Ramos (cell line): ENCODE measurements around the gene HTR3E.
"Not testable (repeated sequence)": the region's sequence is repeated elsewhere in the genome, so short reads cannot be mapped to it uniquely, and the experiment has no call there.

Source experiments
- in situ Hi-C: fragments of 300-500 bp; cut with MboI; formaldehyde crosslinking; loops from one replicate; pipeline ENCODE4 v1.14.3; 2022; ENCODE audit warnings: low sequenced_read_pairs; ENCODE audit not compliant: unreplicated experiment

Gene HTR3E

GRCh38 chr3:184099806-184100686 lies 3.2 kb downstream of the HTR3E start:
- in situ Hi-C loops, result no loop called here

- in situ Hi-C loops, result no loop called here
Observed at GRCh38 chr3:184110316-184110725, 13.5 kb downstream of the HTR3E start.

DNA sequence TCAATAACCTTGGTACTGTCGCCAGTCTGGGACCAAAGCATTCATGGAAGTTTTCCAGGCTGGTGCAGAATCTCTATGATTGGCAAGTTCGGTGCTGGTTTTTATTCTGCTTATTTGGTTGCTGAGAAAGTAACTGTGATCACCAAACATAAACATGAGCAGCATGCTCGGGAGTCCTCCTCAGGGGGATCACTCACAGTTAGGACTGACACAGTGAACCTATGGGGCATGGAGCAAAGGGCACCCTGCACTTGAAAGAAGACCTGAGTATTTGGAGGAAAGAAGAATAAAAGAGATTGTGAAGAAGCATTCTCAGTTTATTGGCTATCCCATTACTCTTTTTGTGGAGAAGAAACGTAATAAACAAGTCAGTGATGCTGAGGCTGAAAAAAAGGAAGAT lies 19.2 kb downstream of the HTR3E start:
- in situ Hi-C loops, result no loop called here

DNA sequence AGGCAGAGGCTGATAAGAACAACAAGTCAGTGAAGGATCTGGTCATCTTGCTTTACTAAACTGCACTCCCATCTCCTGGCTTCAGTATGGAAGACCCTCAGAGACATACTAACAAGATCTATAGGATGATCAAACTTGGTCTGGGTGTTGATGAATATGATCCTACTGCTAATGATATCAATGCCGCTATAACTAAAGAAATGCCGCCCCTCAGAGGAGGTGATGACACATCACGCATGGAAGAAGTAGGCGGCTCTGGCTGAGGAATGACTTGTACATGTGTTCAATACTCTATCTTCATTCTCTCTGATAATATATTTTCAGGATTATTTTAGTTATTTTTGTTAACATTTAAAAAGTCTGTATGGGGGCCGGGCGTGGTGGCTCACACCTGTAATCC lies 20.8 kb downstream of the HTR3E start:
- in situ Hi-C loops, result no loop called here

GRCh38 chr3:184121031-184121430 lies 24.2 kb downstream of the HTR3E start:
- in situ Hi-C loops, result not testable (repeated sequence)

GRCh38 chr3:184126006-184126405 lies 29.1 kb downstream of the HTR3E start:
- in situ Hi-C loops, result no loop called here

DNA sequence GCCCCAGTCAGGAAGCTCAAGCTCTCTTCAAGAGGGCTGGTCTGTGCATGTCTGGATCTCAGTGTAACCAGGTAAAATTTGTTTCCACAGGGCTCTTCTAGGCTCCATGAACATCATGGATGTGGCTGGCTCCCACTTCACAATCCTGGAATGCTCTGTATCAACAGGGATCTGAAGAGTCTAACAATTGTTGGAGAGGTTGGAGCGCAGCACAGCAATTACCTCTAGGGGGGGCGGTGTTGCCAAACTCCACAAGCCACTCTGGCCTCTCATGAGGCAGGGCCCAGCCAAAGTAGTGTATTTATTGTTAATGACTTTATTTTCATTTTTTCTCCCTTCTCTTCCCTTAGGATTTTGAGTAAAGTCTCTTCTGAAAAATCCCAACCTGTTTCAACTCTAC lies 32.1 kb downstream of the HTR3E start:
- in situ Hi-C loops, result no loop called here

DNA sequence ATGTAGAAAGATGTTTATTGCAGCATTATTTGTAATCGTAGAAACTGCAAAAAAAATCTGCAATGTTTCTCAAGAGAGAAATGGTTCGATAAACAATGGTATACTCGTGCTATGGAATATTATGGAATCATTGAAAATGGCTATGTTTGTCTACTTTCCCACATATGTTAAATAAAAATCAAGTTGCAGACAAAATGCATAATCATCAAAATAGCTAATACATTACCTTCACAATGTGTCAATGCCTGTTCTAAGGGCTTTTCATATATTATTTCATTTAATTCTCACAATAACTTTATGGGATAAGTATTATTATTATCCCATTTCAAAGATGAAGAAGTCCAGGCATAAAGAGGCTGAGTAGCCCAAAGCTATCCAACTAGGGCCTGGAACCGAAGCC lies 36.1 kb downstream of the HTR3E start:
- in situ Hi-C loops, result no loop called here

GRCh38 chr3:184133840-184134745 lies 37.2 kb downstream of the HTR3E start:
- in situ Hi-C loops, result no loop called here

DNA sequence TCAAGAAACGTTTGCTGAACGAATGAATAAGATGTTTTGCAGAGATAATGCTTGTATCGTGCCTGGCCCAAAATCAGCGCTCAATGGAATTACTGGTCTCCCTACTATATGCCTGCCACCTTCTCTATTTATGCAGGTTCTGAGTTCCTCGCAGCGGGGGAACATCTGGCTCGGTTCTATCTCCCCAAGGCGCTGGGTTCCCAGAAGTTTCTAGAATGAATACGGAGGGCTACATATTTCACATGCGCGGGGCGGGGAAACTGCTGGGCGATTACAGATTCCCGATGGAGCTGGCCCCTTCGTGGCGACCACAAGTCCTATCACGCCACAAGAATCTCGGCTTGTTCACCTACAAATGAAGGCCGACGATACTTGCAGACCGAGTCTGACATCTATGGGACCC lies 37.9 kb downstream of the HTR3E start:
- in situ Hi-C loops, result no loop called here

DNA sequence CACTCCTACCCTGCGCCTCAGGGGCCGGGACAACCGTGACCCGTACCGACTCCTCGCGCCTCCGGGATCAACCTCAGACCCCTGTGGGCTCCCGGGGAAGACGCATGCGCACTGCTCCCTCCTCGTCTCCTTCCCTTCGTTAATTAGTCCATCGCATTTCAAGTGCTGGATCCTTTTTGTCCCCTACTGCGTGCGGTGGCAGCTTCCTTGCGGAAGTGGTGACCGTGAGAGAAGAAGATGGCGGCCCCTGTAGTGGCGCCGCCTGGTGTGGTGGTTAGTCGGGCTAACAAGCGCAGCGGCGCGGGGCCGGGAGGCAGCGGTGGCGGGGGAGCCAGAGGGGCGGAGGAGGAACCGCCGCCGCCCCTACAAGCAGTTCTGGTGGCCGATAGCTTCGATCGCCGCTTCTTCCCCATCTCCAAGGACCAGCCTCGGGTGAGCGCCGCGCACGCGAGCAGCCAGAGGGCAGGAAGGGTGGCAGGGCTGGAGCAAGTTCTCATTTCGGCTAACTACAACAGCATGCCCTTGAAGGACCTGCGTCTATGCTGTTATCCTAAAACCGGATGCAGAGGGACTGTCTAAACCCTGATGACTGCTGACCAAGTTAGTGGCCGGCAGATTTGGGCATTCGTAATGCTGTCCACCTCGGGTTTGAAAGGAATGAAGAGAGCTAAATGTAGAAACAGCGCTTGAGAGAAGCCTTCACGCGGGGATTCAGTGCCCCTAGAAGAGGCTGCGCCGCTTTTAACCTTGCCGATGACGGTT lies 38.5 kb downstream of the HTR3E start, which contains the start of gene EIF2B5:
Gene EIF2B5 (plus strand): TSS at position 210 of the 762 bp plus-strand sequence. CDS start 28 bp downstream, at position 238.
- in situ Hi-C loops, result no loop called here

GRCh38 chr3:184135911-184136260 lies 39.0 kb downstream of the HTR3E start:
- in situ Hi-C loops, result no loop called here

GRCh38 chr3:184140436-184140835 lies 43.6 kb downstream of the HTR3E start:
- in situ Hi-C loops, result no loop called here

DNA sequence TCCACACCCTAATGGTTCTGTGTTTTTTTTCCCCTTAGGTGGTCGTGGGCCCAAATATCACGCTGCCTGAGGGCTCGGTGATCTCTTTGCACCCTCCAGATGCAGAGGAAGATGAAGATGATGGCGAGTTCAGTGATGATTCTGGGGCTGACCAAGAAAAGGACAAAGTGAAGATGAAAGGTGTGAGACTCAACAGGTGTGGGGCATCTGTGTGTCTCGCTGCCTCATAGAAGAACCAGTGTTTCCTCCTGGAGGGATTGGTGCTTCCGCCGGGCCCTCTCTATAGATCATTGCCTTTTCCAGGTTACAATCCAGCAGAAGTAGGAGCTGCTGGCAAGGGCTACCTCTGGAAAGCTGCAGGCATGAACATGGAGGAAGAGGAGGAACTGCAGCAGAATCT lies 45.3 kb downstream of the HTR3E start:
- in situ Hi-C loops, result no loop called here

DNA sequence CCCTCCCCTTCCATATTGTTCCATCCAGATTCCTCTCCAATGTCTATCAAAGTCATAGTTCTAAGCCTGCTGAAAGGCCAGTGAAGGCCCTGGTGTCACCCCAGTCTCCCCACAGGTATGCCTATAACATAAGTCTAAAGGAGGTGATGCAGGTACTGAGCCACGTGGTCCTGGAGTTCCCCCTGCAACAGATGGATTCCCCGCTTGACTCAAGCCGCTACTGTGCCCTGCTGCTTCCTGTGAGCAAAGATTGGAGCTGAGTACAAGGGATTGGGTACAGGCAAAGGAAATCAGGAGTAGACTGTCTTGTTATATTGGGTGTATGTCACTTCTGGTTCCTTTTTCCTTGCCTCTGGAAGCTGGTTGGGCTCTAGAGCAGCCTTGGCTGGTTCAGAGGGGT lies 46.5 kb downstream of the HTR3E start:
- in situ Hi-C loops, result no loop called here

DNA sequence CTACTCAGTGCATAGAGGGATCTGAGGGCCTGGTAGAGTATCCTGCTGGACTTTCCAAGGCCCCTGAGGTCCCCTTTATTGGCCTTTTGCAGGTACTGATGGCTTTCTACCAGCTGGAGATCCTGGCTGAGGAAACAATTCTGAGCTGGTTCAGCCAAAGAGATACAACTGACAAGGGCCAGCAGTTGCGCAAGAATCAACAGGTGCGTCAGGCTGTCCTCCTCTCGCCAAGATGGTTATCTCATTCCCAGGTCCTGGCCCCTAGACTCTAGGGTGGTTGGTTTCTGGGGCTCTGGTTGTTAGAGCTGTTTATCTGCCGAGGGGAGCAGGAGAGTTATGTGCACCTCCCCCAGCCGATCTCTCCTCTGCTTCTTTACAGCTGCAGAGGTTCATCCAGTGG lies 47.6 kb downstream of the HTR3E start:
- in situ Hi-C loops, result no loop called here

- in situ Hi-C loops, result no loop called here
Observed at GRCh38 chr3:184145111-184145524, 48.3 kb downstream of the HTR3E start.

DNA sequence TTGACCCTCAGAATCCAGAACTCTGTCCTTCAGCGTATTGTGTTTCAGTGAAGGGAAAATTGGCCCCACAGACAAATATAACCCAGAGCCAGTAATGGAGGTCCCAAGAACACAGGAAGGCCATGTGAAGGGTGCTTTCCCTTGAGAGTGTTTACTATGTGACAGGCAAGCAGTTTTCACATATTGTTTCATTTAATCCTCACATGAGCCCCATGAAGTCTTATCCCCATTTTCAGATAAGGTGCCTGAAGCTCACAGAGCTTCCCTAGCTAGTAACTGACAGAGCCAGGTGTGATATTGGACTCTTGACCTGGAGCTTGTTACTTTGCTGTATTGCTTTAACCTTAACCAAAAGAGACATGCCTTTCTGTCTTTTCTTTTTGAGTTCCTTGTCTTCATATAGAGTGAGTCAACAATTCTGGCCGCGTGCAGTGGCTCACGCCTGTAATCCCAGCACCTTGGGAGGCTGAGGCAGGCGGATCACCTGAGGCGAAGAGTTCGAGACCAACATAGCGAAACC lies 48.9 kb downstream of the HTR3E start:
- in situ Hi-C loops, result no loop called here

DNA sequence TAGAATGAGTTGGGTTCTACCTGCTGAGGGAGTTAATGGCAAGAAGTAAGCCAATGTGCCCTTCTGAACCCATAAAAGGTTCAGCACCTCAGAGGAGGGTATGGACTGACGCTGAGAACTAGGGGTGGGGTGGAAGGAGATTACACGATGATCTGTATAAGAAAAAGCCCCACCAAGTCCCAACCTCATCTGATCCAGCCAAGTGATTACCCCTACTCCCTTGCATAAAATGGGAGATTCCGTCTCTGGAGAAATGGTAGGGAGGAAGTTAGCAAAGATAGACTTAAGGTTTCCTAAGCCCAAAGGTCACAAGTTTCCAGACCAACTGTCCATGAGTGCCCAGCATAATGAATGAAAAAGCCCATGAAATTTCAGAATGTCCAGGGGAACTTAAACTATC lies 51.2 kb downstream of the HTR3E start:
- in situ Hi-C loops, result no loop called here

GRCh38 chr3:184149123-184149522 lies 52.3 kb downstream of the HTR3E start:
- in situ Hi-C loops, result no loop called here
